Left ventricle myocardium superior (tissue), 1 donor: Measurements from ENCODE around the gene PMPCA. TPM values are rescaled to one million over a fixed set of nuclear protein-coding genes. Genes with fewer than 3 reads are reported as not detected.

Experiments
- ATAC-seq: fragments of 200-7000 bp; cut with Tn5 transposase; one replicate; pipeline ENCODE4 v1.9.1; 2020; ENCODE audit warnings: mild to moderate bottlenecking, moderate library complexity
- DNase-seq: peaks from one replicate; pipeline ENCODE4 v3.0.0-alpha.2; 2020
- intact Hi-C: fragments of 100-400 bp; cut with micrococcal nuclease; formaldehyde crosslinking; loops from one replicate; pipeline ENCODE4 v1.11.0; 2022
- total RNA-seq: library from RNA; stranded (reverse); fragmentation: NEBNext Ultra II Directional; extraction: Animal tissue kit (Norgen Biotek cat#: 25700); gene quantifications from one replicate; pipeline ENCODE4 v1.2.1, GENCODE V29; 2021
- donor health status: DM: no; HTN: yes; CAD: no; lungs with severe emphysema.

The PMPCA gene
- total RNA-seq, 1 donor from 2014 or later, result 77.8 TPM

- DNase-seq, result no peak
- intact Hi-C loops, result no loop called here
- ATAC-seq, result no peak
Observed at GRCh38 chr9:136467766-136468165, 57.3 kb downstream of the PMPCA start.

DNA sequence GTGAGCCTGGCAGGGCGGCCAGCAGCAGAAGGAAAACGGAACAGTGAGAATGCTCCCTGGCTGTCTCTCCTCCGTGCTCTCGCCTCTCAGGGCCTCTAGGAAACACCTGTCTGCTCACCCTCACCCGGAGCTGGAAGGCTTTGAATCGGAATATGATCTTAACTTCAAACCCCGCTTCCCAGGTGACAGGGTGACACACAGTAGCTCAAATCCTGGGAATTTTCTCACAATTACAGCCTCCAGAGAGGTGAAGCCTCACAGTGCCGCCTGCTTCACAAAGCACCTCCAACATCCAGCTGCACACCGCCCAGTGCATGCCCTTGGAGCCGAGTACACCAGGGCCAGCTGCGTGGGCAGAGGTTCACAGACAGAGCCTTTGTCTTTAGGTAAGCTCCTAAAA is 59.9 kb downstream of the PMPCA start:
- intact Hi-C loops, result no loop called here
- no peak for DNase-seq
- ATAC-seq, result no peak

GRCh38 chr9:136470792-136471469 is 60.5 kb downstream of the PMPCA start:
- DNase-seq (no peak), ATAC-seq (no peak)
- intact Hi-C loops, result no loop called here

- ATAC-seq, result no peak
- intact Hi-C loops, result no loop called here
Observed at GRCh38 chr9:136471802-136472487, 61.5 kb downstream of the PMPCA start.

DNA sequence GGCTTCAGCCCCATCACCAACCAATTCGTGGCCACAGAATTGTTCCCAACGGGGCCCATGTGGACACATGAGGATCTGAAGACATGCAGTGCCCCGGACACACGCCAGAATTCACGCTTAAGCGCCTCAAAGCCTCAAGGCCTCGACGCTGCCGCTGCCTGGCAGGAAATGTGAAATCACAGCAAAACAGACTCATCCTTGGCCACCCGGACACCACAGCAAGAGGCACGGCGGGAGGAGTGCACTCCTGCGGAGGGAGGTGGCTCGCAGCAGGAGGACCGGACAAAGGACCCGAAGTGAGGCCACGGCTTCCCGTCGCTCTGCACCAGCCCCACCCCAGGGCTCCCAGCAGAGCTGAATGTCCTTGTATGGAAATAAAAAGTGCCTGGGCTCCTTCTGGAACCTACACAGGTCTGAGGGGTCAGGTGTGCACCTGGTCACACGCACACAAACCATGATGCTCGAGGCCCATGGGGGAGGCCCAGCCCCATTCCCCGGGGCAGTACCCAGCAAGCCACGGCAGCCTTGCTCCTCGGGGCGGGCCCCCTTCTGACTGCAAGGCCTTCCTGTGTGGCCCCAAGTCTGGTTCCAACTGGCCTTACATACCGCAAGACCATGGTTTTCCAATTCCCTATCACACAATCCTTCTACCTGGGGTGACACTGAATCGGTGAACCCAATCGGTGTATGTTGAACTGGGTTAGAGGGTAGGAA is 62.3 kb downstream of the PMPCA start:
- intact Hi-C loops, result no loop called here
- no peak for ATAC-seq
- no peak for DNase-seq

More at GRCh38 chr9:136471802-136472487, 61.5 kb downstream of the PMPCA start:
- DNase-seq, result no peak

DNA sequence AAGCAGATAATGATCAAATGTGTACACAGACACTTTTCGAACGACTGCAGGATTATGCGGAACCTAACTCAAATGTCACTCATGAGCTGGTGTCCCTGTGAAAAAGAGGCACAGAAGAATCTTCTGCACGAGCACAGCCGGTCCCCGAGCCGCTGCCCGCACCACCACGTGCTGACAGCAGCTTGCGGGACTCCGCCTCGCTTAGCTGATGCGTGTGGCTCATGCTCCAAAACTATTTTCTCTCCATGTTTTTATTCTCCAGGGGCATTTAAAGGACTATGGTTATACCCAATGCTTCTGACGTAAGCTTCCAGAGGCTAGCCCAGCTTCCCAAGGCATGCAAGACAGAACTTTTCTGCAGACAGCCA is 62.9 kb downstream of the PMPCA start:
- intact Hi-C loops, result no loop called here
- DNase-seq, result no peak
- ATAC-seq, result no peak

Other genes starting within 250 kb of the PMPCA start
- not detected for gene LHX3, start 205.5 kb upstream of the PMPCA start, total RNA-seq
- 8.7 TPM for gene QSOX2, start 164.8 kb upstream of the PMPCA start, total RNA-seq
- gene CCDC187, start 106.6 kb upstream of the PMPCA start, total RNA-seq, result not detected
- gene GPSM1, start 83.1 kb upstream of the PMPCA start, total RNA-seq, result 61.7 TPM
- gene DNLZ, start 46.9 kb upstream of the PMPCA start, total RNA-seq, result 40.2 TPM
- 0.79 TPM for gene CARD9, start 37.0 kb upstream of the PMPCA start, total RNA-seq
- gene SNAPC4, start 10.5 kb upstream of the PMPCA start, total RNA-seq, result 4.4 TPM
- gene ENTR1, start within 50 bp of the PMPCA start, total RNA-seq, result 23.3 TPM
- gene INPP5E, start 29.2 kb downstream of the PMPCA start, total RNA-seq, result 12.1 TPM
- gene SEC16A, start 72.4 kb downstream of the PMPCA start, total RNA-seq, result 23.2 TPM
- gene NOTCH1, start 135.4 kb downstream of the PMPCA start, total RNA-seq, result 15.4 TPM